Measurements from ENCODE around the gene PRKCA.

Gene PRKCA

DNA sequence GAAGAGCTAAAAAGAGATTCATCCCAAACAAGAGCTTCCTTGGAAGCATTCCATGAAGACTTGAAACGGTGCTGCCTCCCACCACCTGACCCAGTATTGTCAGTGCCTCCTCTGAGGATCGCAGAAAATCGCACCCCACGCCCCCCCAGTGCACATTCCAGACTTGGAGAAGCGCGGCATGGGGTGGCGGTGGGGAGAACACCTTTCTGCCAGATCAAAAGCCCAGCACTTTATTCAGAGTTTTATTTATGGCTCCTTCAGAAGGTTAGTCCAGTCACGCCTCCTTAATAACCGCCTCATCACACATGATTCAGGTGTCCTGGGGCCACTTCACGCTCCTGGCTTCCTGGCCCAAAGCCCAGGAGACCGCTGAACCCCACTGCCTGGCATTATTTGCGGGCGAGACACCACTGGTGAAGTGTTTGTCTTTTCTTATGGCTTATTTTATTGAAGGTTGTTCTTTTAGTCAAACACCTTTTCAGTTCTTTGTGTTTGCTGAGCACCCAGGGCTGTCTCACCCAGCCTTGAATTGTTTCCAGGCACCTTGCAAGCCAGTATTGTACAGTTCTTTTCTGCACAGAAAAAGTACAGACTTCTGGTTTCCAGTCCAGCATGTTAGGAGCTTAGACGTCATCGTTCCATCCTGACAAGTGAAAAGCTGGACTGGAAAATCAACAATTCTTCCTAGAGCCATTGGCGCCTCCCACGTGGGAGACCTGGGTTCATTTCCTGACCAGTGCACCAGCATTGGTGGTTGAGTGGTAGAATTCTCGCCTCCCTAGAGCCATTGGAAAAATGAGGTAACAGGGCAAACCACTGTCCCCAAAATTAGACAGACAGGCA lies 452.9 kb downstream of the PRKCA start:
- peak; percentile 99 for DNase-seq

- DNase-seq, result no peak
Observed at GRCh38 chr17:66755944-66756290, 453.5 kb downstream of the PRKCA start.

DNA sequence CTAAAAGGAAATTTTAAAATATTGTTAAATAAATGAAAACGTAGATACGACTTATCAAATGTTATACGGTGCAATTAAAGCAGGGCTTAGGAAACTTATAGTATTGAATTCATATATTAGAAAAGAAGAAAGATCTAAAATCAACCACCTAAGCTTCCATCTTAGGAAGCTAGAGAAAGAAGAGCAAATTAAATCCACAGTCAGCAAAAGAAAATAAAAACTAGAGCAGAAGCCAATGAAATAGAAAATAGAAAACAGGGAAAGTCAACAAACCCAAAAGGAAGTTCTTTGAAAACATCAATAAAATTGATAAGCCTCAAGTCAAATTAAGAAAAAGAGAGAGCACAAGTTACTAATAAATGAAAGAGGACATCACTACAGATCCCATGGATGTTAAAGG lies 457.9 kb downstream of the PRKCA start:
- DNase-seq, result no peak

DNA sequence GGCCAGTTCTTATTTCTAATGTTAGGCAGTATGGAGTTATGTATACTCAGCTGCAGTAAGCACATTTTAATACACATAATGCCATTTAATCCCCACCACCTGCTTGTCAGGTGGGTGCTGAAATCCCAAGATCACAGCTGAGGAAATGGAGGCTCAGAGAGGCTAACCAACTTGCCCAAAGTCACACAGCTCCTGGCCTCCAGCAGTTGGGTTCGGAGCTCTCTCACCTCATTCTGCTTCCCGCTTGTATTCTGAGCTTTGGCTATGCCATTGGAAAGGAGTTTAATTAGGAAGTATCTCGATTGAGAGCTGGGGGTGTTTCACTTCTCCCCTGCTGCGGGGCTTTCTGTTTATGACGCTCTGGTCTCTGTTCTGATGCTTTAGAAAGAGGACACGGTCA lies 459.9 kb downstream of the PRKCA start:
- no peak for DNase-seq

DNA sequence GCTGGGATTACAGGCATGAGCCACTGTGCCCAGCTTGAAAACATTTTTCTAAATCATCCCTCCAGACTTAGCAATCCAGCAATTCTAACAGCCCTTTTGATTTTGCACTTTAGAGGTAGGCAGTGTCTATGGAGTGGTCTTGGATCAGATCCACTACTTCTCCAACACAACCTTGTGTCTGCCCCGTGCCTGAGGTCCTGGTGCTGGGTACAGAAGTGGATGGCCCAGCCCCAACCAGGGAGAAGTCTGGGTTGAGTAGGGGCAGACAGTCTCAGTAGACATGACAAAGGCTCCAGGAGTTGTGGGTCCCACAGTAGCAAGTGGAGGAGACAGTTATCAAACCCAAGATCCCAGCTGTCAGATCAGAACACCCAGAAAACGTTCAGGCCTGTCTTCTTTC lies 460.6 kb downstream of the PRKCA start:
- no peak for DNase-seq

DNA sequence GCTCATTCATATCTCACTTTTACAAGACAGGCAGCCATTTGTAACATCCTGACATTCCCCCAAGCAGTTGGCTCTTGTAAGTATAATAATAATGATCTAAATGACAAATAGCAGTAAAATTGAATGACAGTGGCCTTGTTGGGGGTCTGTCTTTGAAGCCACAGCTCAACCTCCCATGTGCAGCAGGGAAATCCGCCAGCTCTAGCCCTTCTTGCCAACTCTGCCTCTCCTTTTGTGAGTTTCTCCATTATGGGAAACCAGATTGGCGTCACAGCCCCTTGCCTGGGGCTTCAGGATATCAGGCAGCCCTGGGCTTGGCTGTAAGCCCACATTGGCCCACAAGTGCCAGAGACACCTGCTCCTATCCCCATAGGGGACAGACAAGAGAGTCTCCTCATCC lies 462.1 kb downstream of the PRKCA start:
- DNase-seq, result peak; percentile 96

GRCh38 chr17:66767154-66767933 lies 464.9 kb downstream of the PRKCA start:
- DNase-seq, result peak; percentile 89

DNA sequence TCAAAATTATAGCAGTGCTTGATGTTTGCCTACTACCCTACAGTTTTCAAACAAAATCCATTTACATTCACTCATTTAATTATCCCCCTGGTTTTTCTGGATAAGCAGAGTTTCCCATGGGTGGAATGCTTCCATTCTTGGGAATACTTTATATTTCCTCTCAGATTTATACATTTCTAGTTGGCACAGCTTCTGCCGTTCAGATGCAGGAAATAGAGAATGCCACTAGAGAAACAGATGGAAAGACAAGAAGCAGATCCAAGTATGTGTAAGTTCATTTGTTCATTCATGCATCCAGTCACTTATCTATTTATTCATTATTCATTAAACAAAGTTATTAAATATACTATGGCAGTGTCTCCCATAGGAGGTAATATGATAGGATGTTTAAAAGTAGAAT lies 467.5 kb downstream of the PRKCA start:
- no peak for DNase-seq

- DNase-seq, result no peak
Observed at GRCh38 chr17:66772148-66772812, 469.9 kb downstream of the PRKCA start.

DNA sequence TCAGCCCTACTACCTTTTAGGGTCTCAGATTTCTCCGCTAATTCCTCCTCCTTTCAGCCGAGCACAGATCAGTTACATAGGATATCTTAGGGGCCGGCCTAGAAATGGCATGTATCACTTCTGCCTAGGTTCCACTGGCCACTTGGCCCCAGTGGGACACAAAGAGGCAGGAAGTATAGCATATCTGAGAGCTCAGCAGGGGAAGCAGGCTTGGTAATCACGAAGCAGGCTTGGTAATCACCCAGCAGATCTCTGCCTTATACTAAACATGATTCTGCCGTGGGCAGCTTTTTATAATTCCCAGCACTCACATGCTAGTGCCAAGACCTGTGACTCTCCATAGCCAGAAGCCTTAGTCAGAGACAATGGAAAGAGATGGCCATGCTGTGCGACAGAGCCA lies 472.9 kb downstream of the PRKCA start:
- DNase-seq, result peak; percentile 39

DNA sequence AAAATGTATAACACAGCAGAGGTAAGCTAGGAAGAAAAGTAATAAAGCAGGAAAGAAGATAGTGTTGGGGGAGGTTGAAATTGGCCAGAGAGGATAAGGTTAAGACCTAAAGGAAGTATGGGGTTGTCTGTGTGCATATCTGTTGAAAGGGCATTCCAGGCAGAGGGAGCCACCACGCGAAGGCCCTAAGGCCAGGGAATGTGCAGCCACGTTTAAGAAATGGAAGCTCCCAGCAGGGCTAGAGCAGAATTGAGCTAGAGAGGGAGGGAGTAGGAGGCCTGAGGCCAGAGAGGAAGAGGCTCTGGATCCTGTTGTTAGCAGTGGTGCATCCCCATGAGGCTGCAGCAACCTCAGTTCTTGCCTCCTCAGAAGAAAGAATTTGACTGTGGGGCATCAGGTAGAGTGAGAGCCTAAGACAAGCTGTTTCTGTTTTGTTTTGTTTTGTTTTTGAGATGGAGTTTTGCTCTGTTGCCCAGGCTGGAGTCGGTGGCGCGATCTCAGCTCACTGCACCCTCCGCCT lies 473.5 kb downstream of the PRKCA start:
- DNase-seq, result peak; percentile 34

GRCh38 chr17:66776999-66777688 lies 474.7 kb downstream of the PRKCA start:
- DNase-seq, result no peak

DNA sequence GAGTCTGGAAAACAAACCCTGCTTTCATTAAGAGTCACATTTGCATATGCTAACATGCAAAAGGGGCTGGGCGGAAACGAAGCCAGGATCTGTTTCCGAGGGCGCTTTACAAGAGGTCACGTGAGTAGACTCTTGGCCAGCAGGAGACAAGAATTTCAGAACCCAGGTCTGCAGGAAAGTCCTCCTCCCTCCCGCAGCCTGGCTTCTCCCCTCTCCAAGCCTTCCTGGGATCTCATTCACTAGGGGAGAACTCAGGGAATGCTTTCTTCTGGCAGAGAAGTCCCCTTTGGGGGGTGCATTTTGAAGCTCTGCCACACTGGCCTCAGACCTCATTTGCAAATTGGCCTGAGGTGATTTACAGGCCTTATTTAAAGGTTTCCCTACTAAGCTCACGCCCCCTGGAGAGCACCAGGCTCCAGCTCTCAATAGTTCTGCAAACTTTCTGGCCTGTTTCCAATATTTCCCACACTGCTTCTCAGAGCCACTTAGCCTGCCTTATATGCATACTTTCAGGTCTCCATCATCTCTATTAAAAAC lies 475.3 kb downstream of the PRKCA start:
- DNase-seq, result peak; percentile 99

DNA sequence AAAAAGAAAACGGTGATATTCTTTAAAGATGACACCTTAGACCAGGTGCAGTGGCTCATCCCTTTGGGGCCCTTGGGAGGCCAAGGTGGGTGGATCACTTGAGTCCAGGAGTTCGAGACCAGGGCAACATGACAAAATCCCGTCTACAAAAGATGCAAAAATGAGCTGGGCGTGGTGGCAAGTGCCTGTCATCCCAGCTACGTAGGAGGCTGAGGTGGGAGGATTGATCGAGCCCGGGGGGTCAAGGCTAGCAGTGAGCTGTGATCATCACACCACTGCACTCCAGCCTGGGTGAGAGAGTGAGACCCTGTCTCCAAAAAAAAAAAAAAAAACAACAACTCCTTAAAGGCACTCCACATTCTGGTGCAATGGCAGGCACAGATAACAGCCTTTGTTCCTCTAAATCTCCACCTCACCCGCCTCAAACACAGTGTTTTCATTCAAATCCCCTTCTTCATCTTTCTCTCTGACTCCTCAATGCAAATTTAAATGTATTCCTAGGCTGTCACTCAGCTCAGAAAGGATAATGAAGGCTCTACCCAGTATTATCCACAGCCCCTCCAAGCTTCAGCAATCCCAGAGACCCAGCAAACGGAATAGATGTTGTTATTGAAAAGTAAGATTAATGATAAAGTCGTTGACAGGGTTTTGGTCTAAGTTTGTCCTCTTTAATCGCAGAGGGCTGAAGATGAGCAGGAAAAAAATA lies 476.3 kb downstream of the PRKCA start:
- peak; percentile 76 for DNase-seq

DNA sequence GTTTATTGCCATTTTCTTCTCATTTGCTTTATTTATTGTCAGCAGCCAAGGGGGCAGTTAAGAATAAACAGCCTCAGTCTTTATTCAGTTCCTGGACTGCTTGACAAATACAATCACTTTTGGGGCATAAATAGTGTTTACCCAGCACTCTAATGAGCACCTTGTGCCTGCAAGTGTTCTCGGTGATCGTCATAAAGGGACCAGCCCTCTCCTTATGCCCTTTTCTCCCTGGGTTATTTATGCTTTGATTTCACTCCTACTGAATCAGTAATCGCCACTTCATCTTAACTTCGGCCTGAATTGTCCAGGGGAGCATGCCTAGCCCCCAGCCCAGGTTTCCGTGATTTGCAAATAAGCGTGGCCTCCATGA lies 476.8 kb downstream of the PRKCA start:
- DNase-seq, result peak; percentile 92

- DNase-seq, result peak; percentile 10
Observed at GRCh38 chr17:66781135-66781534, 478.7 kb downstream of the PRKCA start.

DNA sequence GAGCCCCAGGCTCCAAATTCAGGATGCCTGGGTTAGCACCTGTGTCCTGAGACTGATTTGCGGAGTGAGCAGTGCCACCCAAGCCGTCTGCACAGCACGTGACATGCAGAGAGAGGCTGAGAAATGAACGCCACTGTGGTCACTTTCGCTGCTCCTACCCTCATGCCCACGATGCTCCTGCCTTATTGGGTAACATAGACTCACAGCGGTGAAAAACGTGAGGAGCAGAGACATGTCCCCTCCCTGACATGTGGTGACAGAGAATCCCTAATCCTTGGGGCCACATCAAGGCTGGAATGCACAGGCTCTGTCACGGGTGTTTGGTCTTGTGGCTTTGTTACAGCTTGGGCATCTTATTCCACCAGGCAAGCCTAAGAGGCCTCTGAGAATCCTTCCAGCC lies 480.4 kb downstream of the PRKCA start:
- DNase-seq, result no peak

DNA sequence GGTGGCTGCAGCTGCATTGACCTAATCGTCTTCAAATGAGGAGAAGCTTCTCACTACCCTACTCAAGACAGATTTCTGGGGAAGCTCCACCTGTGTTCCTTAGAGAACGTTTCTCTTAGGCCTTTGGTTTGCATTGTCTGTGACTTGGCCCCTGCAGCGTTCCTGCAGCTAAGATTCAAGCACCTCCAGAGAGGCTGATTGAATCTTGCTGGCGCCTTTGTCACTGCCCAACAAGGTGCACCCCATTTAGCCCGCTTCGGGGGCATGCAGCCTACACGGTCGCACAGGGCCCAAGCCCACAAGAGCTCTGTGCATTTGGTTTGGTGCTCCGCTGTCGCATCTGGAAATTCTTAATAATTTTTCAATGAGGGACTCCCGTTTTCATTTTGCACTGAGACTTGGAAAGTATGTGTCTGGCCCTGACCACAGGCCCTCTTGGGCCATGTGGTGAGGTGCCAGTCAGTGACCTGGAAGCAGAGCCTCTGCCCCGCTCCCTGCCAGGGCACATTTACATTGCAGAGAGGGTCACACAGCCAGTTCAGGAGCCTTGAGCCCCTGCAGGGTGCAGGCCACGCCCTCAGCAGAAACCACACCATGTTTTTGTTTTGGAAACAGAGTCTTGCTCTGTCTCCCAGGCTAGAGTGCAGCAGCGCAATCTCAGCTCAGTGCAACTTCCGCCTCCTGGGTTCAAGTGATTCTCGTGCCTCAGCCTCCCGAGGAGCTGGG lies 481.4 kb downstream of the PRKCA start:
- DNase-seq, result no peak

- peak; percentile 67 for DNase-seq
Observed at GRCh38 chr17:66784621-66785364, 482.4 kb downstream of the PRKCA start.

DNA sequence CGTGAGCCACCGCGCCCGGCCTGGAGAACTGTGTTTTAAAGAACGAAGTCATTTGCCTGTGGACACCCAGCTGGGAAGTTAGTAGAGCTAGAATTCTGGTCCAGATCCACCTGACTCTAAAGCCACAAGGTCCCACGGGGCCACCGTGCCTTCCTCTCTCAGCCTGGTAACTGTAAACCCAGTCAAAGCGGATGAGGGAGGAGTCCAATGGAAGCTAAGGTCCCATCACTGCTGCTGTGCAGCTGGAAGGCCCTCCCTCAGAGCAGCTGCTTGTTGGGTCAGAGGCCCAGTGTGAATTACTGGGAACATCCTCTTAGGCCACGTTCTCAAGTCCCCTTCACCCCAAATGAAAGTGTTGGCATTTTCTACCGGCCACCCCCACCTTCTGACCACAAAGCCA lies 483.7 kb downstream of the PRKCA start:
- peak; percentile 87 for DNase-seq

DNA sequence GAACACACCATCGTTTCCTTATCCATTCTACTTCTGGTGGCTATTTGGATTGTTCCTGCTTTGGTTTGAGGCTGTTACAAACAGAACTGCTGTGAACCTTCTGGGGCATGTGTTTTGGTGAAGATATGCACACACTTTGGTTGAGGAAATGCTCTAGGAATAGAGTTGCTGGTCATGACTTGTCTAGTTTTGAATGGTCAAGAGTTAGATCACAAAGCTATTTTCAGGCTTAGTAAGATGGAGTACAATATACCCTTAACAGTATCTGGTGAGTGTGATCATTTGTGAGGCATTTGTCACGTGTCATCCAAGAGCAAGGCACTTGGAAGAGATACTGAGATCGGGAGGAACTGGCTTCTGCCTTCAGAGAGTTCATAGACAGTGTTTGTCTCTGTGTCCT lies 485.5 kb downstream of the PRKCA start:
- DNase-seq, result no peak

Measured in NCI-H69 (cell line).